NCI-H2081 treated with DMSO at 0.1 percent for 48 hours (cell line): Measurements from ENCODE around the gene HOXA6.

ENCODE experiments used
- DNase-seq: peaks from one replicate; lab custom pipeline; 2025; lab: John Stamatoyannopoulos, UW

HOXA6 gene

DNA sequence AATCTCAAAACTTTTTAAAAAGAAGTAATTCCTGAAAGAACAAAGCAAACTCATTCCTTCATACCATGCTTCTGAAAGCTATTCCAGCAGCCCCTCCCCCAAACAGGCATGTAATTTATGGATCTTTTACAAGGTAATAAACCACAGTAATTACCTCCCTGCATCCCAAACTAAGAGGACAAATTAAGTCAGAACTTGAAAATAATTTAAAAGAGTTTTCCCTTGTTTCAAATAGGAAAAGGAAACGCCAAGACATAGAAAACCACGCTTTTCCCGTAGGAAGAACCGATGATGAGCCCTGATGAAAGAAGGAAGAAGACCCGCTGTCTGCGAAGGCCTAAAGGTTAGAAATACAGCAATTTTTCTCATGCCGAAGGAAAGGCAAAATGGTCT is 25.9 kb downstream of the HOXA6 start:
- DNase-seq, result no peak

DNA sequence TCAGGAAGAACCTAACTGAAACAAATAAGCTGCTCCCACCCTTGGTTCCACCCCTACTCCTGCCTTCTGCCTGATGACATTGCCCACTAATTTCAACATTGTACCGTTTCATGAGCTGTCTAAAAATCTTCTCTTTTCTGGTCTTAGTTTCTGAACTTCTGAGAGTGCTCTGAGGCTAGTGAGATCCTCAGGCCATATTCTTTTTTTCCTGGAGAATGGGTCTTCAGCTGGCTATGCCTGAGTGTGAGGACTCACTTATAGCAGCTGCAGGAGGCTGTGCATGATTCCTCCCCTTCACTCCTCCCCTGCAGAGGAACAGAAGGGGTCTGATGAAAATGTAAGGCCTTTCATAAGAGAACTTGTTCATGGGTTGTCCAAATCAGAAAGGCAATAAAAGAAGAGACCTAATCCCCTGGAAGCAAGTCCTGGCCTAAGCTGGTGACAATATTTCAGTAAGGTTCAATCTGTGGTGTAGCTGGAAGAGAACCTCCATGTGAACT is 28.1 kb downstream of the HOXA6 start:
- DNase-seq, result no peak

DNA sequence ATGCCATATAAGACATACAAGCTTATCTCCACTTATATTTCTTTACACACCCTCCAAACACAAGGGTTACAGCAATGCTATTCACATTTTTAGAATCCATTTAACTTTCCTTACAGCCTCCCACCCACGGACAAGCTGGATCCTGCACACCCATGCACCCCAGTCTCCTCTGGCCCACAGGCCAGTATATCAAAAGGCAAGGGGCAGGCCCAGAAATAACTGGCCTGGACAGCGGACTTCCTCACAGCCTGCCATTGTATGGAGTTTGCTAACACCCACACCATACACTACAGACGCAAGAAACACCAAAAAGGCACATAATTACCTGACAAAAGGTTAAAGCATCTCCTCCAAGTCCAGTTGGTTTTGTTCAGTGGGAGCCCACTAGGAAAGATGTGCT is 29.0 kb downstream of the HOXA6 start:
- DNase-seq, result no peak

DNA sequence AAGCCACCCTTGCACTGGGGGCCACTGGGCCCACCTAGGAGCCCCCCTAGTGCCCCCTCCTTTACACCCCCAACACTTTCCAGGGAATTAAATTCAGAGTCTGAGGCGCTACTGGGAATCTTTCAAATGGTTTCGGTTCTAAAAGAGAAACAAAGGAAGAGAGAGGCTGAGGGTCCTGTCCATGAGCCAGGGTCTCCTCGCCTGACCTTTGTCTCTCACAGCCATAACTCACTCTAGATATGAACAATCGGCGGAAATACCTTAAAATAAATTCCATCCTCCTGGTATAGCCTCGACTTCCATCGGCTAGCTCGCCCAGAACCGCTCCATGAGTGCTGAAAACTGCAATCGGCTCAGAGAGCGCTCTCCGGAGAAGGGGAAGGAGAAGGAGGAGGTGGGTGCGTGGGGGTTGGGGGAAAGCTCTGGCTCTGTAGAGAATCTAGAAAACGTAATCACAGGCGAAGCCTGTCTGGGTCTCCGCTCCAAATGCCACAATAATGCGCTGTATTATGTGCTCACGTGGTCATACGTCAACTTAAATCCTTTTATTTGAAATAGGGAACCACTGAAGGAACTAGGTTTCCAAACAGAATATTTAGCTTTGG is 29.6 kb downstream of the HOXA6 start:
- DNase-seq, result no peak

DNA sequence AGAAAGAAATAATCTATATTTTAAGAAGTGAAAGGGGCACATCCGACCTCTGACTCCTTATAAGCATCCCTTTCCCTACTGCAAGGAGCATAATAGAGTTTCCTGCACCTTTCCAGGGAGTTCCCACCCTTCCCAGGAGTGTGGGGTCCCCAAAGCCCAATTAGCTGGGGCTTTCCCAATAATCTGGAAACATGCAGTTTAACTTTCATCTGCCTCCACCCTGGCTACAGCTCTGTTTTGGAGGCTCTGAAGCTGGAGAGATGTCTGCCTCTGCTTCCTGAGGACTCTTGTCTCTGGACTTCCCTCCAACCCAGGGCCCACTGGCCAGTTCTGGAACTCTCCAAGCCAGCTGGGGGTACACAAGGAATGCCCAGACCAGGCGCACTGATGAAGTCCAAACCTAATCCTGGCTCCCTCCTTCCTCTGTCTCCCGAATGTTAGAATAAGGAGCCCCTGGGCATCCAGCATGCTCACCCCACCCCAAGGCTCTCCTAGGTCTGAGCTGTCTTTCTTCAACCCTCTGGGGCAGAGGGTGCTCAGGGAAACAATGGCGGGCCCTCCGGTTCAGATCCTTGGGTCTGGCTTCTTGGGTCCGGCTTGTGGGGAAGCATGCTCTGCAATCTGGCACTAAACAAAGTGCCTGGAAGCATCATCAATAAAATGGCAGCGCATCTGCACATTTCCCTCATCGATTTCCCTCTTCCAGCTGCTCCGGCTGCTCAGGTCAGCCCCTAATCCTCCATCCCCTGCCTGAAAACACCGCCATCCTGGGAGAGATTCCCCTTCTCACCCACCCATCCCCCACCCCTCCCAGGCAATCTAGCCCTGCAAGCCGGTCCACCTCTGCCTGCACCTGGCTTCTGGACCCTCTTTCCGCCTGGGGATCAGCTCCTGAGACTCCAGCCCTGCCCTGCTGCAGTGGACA is 30.4 kb downstream of the HOXA6 start:
- no peak for DNase-seq

DNA sequence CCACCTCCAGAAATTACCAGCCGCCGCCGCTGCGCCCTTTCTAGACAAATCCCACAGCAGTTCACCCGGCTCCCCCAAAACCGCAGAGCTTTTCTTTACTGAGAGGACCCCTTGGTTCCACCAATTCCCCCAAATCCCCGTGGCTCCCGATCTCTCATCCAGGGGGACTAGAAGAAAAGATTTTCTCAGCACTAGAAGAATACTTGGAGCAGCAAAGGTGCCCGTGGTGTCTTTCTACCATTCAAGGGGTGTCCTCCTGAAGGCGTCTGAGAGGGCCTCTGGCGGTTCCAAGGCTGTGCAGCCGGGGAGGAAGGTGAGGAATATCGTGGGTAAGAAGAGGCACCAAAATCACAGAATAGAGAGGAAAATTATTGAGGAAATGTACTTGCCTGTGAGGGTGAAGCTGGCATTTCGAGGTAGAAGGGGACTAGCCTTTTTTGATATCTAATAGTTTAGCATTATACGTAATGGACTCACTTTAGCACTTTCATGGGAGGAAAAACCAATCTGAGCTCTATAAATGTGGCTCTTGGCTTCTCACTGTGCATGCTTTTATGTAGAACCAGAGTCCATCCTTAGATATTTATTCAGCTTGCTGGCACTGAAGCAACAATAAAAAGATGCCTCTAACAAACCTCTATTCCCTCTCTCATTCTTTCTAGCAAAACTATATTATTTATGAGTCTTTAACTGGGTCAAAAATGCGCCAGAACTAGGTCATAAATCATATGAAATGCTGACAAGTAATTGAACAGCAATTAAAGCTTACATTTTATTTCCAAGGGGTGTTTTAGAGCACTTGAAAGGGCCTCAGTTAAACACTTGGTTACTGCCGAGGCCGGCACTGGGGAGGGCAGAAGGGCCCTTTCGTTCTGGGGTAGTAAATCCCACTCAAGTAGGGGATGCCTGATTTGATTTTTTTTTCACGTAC is 31.3 kb downstream of the HOXA6 start:
- no peak for DNase-seq

DNA sequence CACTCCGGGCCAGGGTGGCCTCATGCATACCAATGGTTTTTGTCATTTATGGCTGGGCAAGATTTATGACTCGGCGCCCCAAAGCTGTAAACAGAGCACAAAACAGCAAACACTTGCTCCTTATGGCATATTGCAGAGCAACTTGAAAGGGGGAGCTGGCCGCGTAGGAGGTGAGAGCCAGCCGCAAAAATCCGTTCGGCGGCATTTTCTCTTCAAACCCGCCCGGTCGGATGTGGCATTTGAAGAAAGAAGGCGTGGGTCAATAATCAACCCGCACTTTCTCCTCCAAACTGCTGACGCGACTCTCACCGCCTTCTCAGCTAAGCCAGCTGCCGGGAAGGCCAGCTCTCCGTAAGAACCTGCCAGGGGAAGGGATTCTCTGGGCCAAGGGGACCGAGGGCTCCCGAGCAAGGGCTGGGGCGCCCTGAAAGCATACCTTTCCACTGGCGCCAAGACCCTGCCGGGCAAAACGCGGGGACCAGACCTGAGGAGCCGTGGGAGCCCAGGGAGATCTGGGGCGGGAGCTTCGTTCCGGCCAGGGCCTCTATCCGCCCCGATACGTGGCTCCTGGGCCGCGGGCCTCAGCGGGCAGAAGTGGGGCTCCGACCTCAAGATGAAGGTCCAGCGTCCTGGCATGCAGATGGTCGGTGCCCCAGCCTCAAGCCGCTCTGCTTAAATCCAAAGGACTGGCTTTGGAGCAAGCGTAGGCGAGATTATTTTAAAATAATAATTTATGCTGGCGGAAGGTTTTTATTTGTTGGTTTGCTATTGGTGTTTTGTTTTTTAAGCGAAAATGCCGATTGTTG is 32.1 kb downstream of the HOXA6 start:
- DNase-seq, result no peak

DNA sequence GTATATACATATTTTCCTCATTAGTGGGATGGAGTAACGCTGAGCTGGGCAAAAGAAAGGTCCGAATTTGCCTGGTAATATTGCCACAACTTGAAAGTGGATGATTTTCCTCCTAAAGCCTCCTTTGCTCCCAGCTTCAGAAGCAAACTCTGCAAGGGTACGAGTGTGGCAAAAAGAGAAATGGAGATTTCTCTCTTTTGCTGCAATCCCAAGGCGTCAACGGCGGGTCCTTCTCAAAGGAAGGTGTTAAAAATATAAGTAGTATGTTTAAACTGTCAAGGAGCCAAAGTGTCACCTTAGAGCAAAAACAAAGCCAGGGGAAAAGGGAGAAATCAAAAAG is 32.7 kb downstream of the HOXA6 start:
- no peak for DNase-seq

DNA sequence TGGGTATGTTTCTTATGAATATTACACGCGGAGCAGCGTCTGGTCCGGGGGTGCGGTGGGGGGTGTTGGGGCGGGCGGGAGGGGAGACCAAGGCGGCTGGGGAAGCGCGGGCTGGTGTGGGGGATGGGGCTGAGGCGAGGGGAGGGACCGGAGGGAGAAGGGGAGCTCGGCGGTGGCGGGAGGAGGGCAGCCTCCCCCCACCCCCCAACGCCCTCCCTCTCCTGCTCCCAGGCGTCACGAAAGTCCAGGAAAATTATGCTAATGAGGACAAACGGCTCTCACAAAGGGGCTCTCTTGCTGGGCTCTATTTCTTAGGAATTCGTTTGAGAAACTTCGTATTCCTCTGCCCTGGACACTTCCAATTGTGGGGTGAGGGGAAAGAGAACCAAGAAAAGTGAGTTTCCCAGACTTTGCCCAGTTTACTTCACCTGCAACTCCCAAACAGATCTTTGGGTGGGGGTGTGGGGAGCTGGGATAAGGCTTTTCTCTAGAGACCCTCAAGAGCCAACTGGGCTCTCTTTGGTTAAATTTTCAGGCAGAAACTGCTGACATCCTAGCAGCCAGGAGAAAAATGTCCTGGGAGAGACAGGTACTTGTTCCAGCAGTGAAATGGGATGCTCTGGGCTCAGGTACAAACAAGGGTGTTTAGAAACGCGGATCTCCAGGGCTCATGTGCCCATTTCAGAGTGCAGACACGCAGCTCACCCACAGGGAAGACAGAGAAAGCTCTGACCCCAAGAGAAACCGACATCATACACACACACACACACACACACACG is 33.4 kb downstream of the HOXA6 start:
- no peak for DNase-seq

DNA sequence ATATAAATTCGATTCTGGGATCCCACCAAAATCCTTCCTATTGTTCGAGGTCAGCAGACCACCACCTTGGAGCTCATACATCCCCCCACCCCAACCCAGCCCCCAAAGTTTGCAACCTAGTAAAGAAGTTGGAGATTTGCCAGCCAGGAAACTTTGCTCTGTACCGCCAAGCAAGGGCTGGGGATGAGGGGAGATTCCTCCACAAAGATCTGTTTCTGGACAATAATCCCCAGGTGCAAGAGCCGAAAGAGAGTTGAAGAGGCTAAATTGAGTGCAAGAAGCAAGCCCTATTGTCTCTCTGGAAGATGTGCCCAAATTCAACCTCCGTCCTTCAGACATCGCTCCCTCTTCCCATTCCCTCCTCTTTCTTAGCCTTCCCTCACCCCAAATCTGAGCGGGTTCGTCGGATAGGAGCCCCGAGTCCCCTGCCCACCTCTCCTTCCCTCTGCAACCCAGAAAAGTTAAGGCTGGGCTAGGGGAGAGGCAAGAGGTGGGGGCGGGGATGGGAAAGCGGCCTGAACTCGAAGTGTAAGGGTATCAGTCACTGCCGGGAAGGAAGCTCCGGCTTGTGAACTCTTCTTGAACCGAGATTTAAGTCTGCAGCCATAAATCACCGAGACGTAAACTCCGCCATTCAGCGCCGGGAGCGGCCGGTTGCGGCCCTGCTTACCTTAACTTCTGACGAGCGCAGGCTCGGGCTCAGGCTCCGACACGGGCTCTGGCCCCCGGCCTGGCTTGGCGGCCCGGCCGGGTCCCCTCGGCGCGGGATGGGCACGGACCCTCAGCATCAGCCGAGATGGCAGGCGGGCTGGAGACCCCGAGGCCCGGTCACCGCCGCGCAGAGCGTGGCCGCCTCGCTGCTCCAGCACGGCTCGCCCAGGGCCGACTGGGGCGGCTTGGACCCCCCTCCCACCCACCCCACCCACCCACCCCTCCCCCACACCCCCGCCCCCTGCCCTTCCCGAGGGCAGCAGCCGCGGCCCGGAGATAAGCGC is 34.3 kb downstream of the HOXA6 start:
- no peak for DNase-seq

DNA sequence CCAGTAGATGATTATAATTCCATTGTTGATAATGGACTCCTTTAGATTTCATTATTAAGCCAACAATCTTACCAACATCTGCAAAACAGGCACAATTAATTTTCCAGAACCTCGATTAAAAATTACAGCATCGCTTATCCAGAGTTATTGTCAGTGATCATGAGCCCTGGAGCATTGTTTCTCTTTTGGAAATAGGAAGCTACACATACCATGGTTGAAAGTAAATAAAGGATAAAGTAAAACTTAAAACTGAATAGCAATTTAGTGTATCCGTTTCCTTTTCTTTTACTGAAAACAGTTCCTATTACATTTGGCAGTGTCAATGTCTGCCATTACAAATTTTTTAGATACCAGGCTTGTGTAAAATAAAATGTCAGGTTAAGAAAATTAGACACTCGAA is 35.2 kb downstream of the HOXA6 start:
- no peak for DNase-seq

DNA sequence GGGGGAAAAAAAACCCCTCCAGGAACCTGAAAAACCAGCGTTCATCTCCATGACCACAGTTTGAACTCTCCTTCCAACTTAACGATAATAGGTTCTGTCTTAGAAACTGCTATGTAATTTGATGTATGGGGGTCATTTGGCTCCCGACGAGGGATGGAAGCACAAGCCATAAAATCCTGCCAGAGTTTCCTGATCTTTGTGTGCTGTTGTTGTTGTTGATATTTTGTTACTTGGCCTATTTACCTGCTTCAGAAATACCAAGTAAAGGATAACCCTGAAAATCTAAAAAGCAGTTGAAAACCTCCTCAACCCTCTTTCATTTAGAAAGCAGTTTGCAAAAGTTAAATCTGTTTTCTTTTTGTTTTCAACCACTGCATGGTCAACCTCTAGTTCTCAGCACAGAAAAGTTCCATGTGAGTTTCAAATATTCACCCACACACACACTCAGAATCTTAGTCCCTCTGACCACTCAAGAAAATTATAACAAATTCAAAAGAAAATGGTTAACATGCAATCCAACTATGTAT is 35.8 kb downstream of the HOXA6 start:
- DNase-seq, result no peak

DNA sequence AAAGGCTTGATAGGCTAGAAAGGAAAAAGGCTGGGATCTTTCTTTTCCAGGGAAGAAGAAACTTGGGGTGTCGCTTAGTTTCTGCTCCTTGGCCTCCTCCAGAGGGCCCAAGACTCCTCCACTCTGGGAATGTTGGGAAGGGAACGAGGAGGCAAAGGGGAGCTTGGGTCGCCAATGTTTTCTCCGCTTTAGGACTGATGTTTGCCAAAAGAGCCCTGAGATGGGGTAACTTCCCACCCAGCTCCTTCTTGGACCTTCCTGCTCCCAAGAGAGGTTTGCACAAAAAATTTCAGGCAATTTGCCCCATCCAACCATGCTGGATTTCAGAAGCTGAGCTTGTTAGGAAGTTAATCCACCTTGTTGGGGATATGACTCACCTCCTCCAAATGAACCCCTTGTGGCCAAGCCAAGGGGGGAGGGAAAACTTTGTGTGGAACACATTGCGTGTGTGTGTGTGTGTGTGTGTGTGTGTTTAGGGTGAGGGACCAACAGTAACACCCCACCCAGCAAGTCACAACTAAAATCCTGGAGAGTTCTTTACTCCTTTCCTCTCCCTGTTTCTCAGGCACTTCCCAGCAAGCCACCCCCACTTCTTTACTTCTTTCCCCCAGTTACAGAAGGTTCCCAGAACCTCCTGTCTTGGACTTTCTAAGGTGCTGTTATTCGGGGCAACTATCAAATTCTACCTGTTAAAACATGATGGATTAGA is 36.4 kb downstream of the HOXA6 start:
- no peak for DNase-seq

DNA sequence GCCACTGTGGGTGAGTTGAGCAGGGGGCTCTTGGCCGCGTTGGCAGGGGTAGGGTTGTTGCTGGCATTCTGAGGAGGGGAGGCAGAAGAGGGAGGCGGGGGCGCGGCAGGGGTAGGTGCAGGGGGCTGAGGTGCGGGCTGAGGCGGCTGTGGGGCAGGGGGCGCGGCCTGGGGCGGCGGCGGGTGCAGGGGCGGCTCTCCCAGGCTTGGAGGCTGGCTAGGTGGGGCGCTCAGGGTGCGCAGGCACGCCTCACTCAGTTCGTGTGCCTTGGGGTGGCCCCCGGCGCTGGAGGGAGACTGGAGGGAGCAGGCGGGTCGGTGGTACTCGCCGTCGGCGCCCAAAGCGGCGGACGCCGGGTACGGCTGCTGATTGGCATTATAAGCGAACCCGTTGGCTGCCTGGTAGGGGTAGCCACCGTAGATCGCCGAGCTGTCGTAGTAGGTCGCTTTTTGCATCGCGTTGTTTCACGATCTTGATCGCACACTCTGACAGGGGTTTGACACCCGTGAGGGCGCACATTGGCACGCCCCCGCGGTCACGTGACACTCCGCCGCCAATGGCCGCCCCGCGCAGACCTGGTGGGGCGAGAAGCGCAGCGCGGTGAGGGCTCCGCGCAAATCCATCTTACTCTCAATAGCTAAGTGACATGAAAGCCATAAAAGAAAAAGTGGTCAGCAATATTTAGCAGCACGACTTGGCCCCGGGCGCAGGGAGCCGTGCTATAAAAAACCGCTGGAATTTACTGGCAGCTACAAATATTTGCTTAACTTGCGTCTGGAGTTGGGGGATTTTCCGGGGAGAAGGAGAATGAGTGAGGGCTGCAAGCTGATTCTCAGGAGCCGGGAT is 37.2 kb downstream of the HOXA6 start:
- DNase-seq, result no peak

DNA sequence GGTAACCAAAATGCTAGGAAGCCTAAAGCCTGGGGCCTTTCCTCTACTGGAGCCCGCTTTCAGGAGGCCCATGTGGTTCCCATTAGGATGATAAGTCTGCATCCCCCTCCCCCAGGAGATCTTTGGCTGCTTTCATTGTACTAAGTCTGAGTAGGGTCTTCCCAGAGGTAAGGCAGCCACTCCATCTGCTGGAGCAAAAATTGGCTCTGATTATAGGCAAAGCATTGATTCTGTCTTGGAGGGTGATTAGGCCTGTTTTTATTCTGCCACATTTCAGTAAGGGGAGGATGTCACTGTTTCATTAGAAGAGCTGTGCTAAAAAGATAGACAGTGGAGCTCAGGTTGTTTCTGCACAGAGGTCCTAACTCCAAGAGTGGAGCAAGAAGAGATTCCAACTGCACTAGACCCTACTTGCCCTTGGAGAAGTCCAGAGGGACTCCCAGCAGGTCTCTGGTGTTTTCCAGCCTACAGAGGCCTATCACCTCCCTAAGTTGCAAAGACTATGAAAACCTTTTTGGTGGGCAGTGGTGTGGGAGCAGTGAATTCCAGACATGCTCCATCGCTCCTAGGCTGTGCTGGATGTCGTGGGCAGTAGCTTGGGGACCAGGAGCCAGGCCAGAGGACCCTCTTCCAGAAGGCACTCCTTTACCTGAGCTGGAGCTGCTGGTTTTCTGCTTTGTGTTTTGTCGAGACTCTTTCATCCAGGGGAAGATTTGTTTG is 37.9 kb downstream of the HOXA6 start:
- no peak for DNase-seq

DNA sequence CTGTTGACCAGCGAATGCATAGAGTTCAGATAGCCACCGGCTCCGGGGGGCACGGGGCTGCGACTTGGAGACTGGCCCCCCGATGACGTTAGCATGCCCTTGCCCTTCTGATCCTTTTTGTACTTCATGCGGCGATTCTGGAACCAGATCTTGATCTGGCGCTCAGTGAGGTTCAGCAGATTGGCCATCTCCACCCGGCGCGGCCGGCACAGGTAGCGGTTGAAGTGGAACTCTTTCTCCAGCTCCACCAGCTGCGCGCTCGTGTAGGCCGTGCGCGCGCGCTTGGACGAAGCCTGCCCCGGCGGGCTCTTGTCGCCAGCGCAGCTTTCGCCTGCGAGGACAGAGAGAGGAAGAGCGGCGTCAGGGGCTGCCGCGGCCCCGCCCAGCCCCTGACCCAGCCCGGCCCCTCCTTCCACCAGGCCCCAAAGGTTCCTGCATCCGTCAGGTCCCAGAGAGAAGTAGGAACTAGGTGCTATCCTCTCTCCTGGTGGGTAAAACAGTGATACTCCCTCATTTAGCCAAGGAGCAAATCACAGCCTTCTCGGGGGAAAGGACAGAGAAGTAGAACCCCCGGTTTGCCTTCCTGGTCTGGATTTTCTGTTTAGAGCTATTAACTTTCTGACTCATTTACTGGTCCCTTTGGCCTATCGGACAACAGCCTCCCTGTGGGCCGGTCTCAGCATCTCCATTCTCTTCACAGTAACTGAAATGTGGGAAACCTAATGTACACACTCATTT is 39.0 kb downstream of the HOXA6 start:
- DNase-seq, result no peak
